ENCODE results near the gene ZCWPW2. TPM values are rescaled to one million over a fixed set of nuclear protein-coding genes. Genes with fewer than 3 reads are reported as not detected.

The ZCWPW2 gene
- total and polyA plus RNA-seq, 9 donors, result 1.3 to 2.2 (median 1.7) TPM

DNA sequence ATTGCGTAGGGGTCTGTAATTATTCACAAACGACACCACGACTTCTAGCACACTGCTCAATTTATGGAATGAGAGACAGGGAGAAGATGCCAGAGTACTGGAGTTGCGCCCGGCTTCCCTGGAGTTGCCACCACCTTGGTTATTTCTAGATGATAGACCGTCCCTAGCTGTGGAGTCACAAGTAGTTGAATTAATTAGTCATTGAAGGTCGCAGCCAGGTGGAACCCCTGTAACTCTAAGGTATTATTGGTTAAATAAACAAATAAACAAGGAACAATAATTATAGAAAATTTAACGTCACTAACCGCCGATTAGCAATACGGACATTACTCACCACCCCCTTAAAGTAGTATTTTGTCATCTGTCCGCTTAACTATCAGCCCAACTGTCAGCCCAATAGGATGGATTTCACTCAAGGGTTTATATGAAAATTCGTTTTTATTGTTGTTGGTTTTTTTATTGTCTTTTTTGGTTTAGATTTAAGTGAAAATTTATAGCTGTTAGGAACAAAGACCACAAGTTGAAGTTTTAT is 1.0 kb downstream of the ZCWPW2 start:
- DNase-seq, result no peak
- H3K27ac ChIP-seq (ENCODE audit: low read length), result peak overlapping the region; percentile 99
- peaks cover 6% of the 10 kb centered on the region for H3K4me1 ChIP-seq (ENCODE audit: control insufficient read depth, insufficient read depth, low read length)
- H3K4me3 ChIP-seq (ENCODE audit: low read length), result peak overlapping the region; percentile 86
- H3K27me3 ChIP-seq (ENCODE audit: control insufficient read depth, insufficient read depth, low read length), result no peaks in the 10 kb centered on the region
- WGBS (ENCODE audit: insufficient coverage), result no CpG with 5 or more reads among the region's 13 CpGs
- H3K9me3 ChIP-seq (replicated peaks; ENCODE audit: control insufficient read depth, low read depth, low read length), result peaks cover 19% of the 10 kb centered on the region
- H3K36me3 ChIP-seq (ENCODE audit: control insufficient read depth, insufficient read depth, low read length), result peaks cover 3% of the 10 kb centered on the region

GRCh38 chr3:28376424-28376823 is 27.9 kb downstream of the ZCWPW2 start:
- Histone ChIP-seq H3K4me3 (ENCODE audit: low read length) (no peak overlapping the region), H3K27me3 (ENCODE audit: control insufficient read depth, insufficient read depth, low read length) (no peaks in the 10 kb centered on the region), H3K4me1 (ENCODE audit: control insufficient read depth, insufficient read depth, low read length) (no peaks in the 10 kb centered on the region), H3K27ac (ENCODE audit: low read length) (peak overlapping the region; percentile 65), H3K9me3 (replicated peaks; ENCODE audit: control insufficient read depth, low read depth, low read length) (peaks cover 2% of the 10 kb centered on the region), H3K36me3 (ENCODE audit: control insufficient read depth, insufficient read depth, low read length) (no peaks in the 10 kb centered on the region)
- peak; percentile 97 for DNase-seq
- no CpG with 5 or more reads among the region's 4 CpGs for WGBS (ENCODE audit: insufficient coverage)

- H3K36me3 ChIP-seq (ENCODE audit: control insufficient read depth, insufficient read depth, low read length), result no peaks in the 10 kb centered on the region
- no peak for DNase-seq
- H3K9me3 ChIP-seq (replicated peaks; ENCODE audit: control insufficient read depth, low read depth, low read length), result peaks cover 4% of the 10 kb centered on the region
- no peak overlapping the region for H3K27ac ChIP-seq (ENCODE audit: low read length)
- no peaks in the 10 kb centered on the region for H3K27me3 ChIP-seq (ENCODE audit: control insufficient read depth, insufficient read depth, low read length)
- no peaks in the 10 kb centered on the region for H3K4me1 ChIP-seq (ENCODE audit: control insufficient read depth, insufficient read depth, low read length)
- no CpG with 5 or more reads among the region's 5 CpGs for WGBS (ENCODE audit: insufficient coverage)
- no peak overlapping the region for H3K4me3 ChIP-seq (ENCODE audit: low read length)
Observed at GRCh38 chr3:28386049-28386448, 37.5 kb downstream of the ZCWPW2 start.

DNA sequence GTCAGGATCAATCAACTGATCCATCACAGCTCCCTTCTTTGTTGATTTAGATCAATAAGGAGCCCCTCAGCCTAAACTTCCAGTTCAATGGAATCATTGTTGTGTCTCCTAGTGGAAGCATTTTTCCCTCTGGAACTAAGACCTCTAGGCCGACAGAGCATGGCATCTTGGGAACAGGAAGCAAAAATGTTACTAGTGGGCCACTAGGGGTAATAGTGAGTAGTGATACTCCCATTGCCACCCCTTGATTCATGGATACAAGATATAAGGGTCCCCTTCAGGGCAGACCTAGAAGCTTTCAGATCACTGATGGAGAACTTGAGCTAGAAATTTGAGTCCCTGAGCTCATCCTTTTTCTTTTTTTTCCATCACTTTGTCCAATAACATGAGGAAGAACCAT is 40.5 kb downstream of the ZCWPW2 start:
- no peak for DNase-seq
- no CpG with 5 or more reads among the region's 1 CpG for WGBS (ENCODE audit: insufficient coverage)
- Histone ChIP-seq H3K36me3 (ENCODE audit: control insufficient read depth, insufficient read depth, low read length) (no peaks in the 10 kb centered on the region), H3K4me3 (ENCODE audit: low read length) (no peak overlapping the region), H3K27ac (ENCODE audit: low read length) (no peak overlapping the region), H3K27me3 (ENCODE audit: control insufficient read depth, insufficient read depth, low read length) (no peaks in the 10 kb centered on the region), H3K4me1 (ENCODE audit: control insufficient read depth, insufficient read depth, low read length) (no peaks in the 10 kb centered on the region), H3K9me3 (replicated peaks; ENCODE audit: control insufficient read depth, low read depth, low read length) (peaks cover 19% of the 10 kb centered on the region)

DNA sequence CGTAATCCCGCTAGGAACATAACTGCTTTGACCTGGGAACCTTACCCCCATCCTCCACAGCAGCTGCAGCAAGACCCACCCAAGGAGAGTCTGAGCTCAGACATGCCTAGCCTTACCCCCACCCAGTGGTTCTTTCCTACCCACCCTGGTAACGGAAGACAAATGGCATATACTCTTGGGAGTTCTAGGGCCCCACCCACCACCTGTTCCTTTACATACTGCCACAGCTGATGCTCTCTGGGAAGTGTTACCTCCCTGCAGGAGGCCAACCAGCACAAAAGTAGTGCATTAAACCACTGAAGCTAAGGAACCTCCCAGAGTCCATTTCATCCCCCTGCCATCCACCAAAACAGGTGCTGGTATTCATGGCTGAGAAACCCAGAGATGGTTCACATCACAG is 50.7 kb downstream of the ZCWPW2 start:
- H3K27ac ChIP-seq (ENCODE audit: low read length), result no peak overlapping the region
- no peaks in the 10 kb centered on the region for H3K27me3 ChIP-seq (ENCODE audit: control insufficient read depth, insufficient read depth, low read length)
- 87% methylated on average over 2 of the region's 3 CpGs for WGBS (ENCODE audit: insufficient coverage)
- H3K4me1 ChIP-seq (ENCODE audit: control insufficient read depth, insufficient read depth, low read length), result no peaks in the 10 kb centered on the region
- no peak for DNase-seq
- no peaks in the 10 kb centered on the region for H3K36me3 ChIP-seq (ENCODE audit: control insufficient read depth, insufficient read depth, low read length)
- peaks cover 34% of the 10 kb centered on the region for H3K9me3 ChIP-seq (replicated peaks; ENCODE audit: control insufficient read depth, low read depth, low read length)
- H3K4me3 ChIP-seq (ENCODE audit: low read length), result no peak overlapping the region

GRCh38 chr3:28406241-28406640 is 57.7 kb downstream of the ZCWPW2 start:
- Histone ChIP-seq H3K4me3 (ENCODE audit: low read length) (no peak overlapping the region), H3K9me3 (replicated peaks; ENCODE audit: control insufficient read depth, low read depth, low read length) (peaks cover 8% of the 10 kb centered on the region), H3K4me1 (ENCODE audit: control insufficient read depth, insufficient read depth, low read length) (no peaks in the 10 kb centered on the region), H3K36me3 (ENCODE audit: control insufficient read depth, insufficient read depth, low read length) (no peaks in the 10 kb centered on the region), H3K27ac (ENCODE audit: low read length) (no peak overlapping the region), H3K27me3 (ENCODE audit: control insufficient read depth, insufficient read depth, low read length) (no peaks in the 10 kb centered on the region)
- WGBS (ENCODE audit: insufficient coverage), result no CpG with 5 or more reads among the region's 1 CpG
- no peak for DNase-seq

GRCh38 chr3:28449398-28449797 is 100.9 kb downstream of the ZCWPW2 start:
- no peak for DNase-seq
- no peaks in the 10 kb centered on the region for H3K36me3 ChIP-seq (ENCODE audit: control insufficient read depth, insufficient read depth, low read length)

DNA sequence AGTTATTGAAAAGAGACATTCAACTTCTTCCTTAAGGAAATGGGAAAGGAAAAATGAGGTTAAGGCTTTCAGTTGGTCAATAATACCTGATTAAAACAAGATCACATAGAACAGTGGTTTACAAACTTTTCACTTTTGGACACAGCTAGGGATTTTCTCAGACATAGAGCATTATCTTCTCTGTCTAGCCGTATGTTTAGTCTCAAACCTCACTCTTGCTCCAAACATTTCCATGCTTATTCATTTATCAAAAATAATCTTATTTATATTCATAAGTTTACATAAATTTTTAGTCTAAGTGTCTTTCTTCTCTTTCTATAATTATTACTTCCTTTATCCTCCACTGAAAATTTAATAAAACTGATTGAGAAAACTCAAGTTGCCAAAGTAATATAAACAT is 114.3 kb downstream of the ZCWPW2 start:
- H3K36me3 ChIP-seq (ENCODE audit: control insufficient read depth, insufficient read depth, low read length), result no peaks in the 10 kb centered on the region
- WGBS (ENCODE audit: insufficient coverage), result no CpG with 5 or more reads among the region's 1 CpG
- H3K27ac ChIP-seq (ENCODE audit: low read length), result no peak overlapping the region

More at GRCh38 chr3:28449398-28449797, 100.9 kb downstream of the ZCWPW2 start:
- peaks cover 2% of the 10 kb centered on the region for H3K9me3 ChIP-seq (replicated peaks; ENCODE audit: control insufficient read depth, low read depth, low read length)
- H3K4me3 ChIP-seq (ENCODE audit: low read length), result no peak overlapping the region
- H3K27me3 ChIP-seq (ENCODE audit: control insufficient read depth, insufficient read depth, low read length), result no peaks in the 10 kb centered on the region
- H3K27ac ChIP-seq (ENCODE audit: low read length), result no peak overlapping the region
- no peaks in the 10 kb centered on the region for H3K4me1 ChIP-seq (ENCODE audit: control insufficient read depth, insufficient read depth, low read length)

GRCh38 chr3:28467414-28467813 is 118.9 kb downstream of the ZCWPW2 start:
- no peaks in the 10 kb centered on the region for H3K4me1 ChIP-seq (ENCODE audit: control insufficient read depth, insufficient read depth, low read length)
- H3K27me3 ChIP-seq (ENCODE audit: control insufficient read depth, insufficient read depth, low read length), result no peaks in the 10 kb centered on the region
- no peak overlapping the region for H3K27ac ChIP-seq (ENCODE audit: low read length)
- no peaks in the 10 kb centered on the region for H3K36me3 ChIP-seq (ENCODE audit: control insufficient read depth, insufficient read depth, low read length)
- H3K4me3 ChIP-seq (ENCODE audit: low read length), result no peak overlapping the region
- H3K9me3 ChIP-seq (replicated peaks; ENCODE audit: control insufficient read depth, low read depth, low read length), result no peaks in the 10 kb centered on the region
- 100% methylated on average over 1 of the region's 1 CpG for WGBS (ENCODE audit: insufficient coverage)
- DNase-seq, result no peak

More for the DNA sequence above, 114.3 kb downstream of the ZCWPW2 start:
- DNase-seq, result no peak
- Histone ChIP-seq H3K4me3 (ENCODE audit: low read length) (no peak overlapping the region), H3K9me3 (replicated peaks; ENCODE audit: control insufficient read depth, low read depth, low read length) (no peaks in the 10 kb centered on the region), H3K4me1 (ENCODE audit: control insufficient read depth, insufficient read depth, low read length) (no peaks in the 10 kb centered on the region), H3K27me3 (ENCODE audit: control insufficient read depth, insufficient read depth, low read length) (no peaks in the 10 kb centered on the region)

DNA sequence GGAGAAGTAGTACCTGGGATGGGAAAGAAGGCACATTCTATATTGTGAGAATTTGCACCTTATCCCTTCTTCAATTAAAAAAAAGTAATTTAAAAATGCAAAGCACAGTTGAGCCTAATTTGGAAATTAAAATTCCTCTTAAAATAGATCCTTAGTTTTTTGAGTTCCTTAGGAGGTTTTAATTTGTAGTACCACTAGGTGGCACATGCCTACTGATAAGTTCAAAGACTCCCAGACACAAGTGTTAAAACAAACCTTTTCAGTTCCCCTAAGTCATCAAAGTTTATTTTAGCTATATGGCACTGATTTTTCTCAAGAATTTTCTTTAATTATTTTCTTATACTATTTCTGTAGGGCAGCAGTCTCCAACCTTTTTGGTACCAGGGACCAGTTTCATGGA is 127.7 kb downstream of the ZCWPW2 start:
- Histone ChIP-seq H3K27me3 (ENCODE audit: control insufficient read depth, insufficient read depth, low read length) (no peaks in the 10 kb centered on the region), H3K9me3 (replicated peaks; ENCODE audit: control insufficient read depth, low read depth, low read length) (no peaks in the 10 kb centered on the region), H3K36me3 (ENCODE audit: control insufficient read depth, insufficient read depth, low read length) (no peaks in the 10 kb centered on the region), H3K4me1 (ENCODE audit: control insufficient read depth, insufficient read depth, low read length) (no peaks in the 10 kb centered on the region), H3K4me3 (ENCODE audit: low read length) (no peak overlapping the region), H3K27ac (ENCODE audit: low read length) (no peak overlapping the region)
- peak; percentile 62 for DNase-seq

- no peaks in the 10 kb centered on the region for H3K27me3 ChIP-seq (ENCODE audit: control insufficient read depth, insufficient read depth, low read length)
- DNase-seq, result no peak
- no peaks in the 10 kb centered on the region for H3K4me1 ChIP-seq (ENCODE audit: control insufficient read depth, insufficient read depth, low read length)
- H3K36me3 ChIP-seq (ENCODE audit: control insufficient read depth, insufficient read depth, low read length), result no peaks in the 10 kb centered on the region
- no peak overlapping the region for H3K27ac ChIP-seq (ENCODE audit: low read length)
- no peak overlapping the region for H3K4me3 ChIP-seq (ENCODE audit: low read length)
- WGBS (ENCODE audit: insufficient coverage), result 67% methylated on average over 1 of the region's 5 CpGs
- no peaks in the 10 kb centered on the region for H3K9me3 ChIP-seq (replicated peaks; ENCODE audit: control insufficient read depth, low read depth, low read length)
Observed at GRCh38 chr3:28476764-28477163, 128.2 kb downstream of the ZCWPW2 start.
